Fibroblast of skin of left quadriceps (primary cell): Measurements from ENCODE around the gene PSD4.

Experiments used
- DNase-seq, 2 experiments: peaks; one replicate each; pipeline ENCODE4 v3.0.0-alpha.2; 2013; ENCODE audit warnings: low read depth in 2 of 2

PSD4 gene

DNA sequence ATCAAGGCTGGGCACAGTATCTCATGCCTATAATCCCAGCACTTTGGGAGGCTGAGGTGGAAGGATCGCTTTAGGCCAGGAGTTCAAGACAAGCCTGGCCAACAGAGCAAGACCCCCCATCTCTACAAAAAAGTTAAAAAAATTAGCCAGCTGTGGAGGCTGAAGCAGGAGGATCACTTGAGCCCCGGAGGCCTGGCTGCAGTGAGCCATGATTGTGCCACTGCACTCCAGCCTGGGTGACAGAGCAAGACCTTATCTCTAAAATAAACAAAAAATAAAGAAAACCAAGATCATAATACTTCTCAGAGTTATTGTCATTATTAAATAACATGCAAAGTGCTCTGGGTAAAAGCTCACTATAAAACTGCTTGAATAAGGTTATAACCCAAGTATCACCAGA is 31.5 kb upstream of the PSD4 start:
- DNase-seq = no peak

DNA sequence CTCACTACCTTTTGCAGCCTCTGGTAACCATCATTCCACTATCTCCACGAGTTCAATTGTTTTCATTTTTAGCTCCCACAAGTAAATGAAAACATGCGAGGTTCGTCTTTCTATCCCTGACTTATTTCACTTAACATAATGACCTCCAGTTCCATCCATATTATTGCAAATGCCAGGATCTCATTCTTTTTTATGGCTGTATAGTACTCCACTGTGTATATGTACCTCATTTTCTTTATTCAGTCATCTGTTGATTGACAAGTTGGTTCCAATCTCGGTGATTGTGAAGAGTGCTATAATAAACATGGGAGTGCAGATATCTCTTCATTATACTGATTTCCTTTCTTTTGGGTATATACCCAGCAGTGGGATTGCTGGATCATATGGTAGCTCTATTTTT is 29.5 kb upstream of the PSD4 start:
- no peak for DNase-seq

DNA sequence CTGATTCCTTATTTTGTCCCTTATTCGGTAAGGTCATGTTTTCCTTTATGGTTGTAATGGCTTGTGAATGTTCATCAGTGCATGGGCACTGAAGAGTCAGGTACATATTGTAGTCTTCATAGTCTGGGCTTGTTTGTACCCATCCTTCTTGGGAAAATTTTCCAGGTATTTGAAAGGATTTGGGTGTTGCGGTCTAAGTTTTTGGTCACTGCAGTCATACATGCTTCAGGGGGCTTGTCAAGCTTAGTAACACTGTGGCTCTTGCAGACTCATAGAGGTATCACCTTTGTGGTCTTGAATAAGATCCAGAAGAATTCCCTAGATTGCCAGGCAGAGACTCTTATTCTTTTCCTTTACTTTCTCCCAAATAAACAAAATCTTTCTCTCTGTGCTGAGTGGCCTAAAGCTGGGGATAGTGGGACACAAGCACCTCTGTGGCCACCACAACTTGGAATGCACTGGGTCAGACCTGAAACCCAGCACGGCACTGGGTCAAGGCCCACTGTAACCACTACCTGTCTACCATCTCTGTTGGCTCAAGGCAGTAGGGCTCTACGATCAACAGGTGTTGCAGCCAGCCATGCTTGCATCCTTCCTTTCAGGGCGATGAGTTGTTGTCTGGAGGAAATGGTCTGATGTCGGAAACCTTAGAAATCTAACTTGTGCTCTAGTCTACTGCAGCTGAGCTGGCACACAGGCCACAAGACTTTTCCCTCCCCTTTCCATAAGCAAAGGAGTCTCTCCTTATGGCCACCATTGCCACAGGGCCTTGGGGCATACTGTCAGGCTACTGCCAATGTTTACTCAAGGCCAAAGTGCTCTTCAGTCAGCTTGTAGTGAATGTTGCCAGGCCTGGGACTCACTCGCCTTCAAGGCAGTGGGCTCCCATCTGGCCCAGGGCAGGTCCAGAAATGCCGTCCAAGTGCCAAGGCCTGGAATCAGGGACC is 24.9 kb upstream of the PSD4 start:
- no peak for DNase-seq

DNA sequence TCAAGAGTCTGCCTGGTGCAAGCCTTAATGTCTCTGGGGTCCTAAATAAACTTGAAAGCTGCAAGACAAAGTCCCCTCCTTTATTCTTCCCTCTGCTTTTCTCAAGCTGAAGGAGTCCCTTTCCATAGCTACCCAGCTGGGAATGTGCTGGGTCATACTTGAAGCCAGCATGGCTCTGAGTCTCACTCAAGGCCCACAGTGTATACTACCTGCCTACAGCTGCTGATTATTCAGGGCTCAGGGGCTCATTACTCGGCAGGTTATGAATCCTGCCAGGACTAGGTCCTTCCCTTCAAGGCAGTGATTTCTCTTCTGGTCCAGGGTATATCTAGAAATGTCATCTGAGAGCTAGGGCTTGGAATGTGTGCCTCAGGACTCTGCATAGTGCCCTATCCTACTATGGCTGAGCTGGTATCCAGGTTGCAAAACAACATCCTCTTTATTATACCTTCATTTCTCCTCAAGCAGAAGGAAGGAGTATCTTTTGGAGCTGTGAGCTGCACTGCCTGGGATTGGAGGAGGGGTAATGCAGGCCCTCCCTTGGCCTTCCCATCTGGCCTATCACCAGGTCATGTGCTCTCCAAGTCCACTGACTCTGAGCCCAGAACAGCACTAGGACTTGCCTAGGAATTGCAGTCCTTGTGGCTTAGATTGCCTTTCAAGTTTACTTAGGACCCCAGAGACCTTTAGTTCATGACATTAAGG is 24.1 kb upstream of the PSD4 start:
- DNase-seq = no peak

DNA sequence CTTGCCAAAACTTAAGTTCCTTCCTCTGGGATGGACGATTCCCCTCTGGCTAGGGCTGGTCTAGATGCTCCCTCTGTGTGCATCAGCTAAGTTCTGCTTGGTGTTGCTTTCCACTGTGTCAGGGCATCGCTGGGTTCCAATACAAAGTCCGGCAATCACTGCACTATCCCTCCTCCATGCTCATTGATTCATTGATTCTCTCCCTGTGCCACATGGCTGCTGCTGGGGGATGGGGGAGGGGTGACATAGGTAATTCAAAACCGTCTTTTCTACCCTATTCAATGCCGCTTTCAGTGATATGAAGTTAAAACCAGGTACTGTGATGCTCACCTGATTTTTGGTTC is 23.5 kb upstream of the PSD4 start:
- DNase-seq = no peak

DNA sequence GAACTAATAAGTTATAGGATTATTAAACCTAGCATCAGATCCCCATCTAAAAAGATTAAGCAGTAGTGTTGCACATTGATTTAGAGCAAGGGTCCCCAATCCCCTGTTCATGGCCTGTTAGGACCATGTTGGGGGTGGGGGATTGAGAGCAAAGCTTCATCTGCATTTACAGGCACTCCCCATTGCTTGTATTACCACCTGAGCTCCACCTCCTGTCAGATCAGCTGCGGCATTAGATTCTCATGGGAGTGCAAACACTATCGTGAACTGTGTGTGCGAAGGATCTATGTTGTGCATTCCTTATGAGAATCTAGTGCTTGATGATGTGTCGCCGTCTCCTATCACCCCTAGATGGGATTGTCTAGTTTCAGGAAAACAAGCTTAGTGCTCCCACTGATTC is 18.4 kb upstream of the PSD4 start:
- no peak for DNase-seq

DNA sequence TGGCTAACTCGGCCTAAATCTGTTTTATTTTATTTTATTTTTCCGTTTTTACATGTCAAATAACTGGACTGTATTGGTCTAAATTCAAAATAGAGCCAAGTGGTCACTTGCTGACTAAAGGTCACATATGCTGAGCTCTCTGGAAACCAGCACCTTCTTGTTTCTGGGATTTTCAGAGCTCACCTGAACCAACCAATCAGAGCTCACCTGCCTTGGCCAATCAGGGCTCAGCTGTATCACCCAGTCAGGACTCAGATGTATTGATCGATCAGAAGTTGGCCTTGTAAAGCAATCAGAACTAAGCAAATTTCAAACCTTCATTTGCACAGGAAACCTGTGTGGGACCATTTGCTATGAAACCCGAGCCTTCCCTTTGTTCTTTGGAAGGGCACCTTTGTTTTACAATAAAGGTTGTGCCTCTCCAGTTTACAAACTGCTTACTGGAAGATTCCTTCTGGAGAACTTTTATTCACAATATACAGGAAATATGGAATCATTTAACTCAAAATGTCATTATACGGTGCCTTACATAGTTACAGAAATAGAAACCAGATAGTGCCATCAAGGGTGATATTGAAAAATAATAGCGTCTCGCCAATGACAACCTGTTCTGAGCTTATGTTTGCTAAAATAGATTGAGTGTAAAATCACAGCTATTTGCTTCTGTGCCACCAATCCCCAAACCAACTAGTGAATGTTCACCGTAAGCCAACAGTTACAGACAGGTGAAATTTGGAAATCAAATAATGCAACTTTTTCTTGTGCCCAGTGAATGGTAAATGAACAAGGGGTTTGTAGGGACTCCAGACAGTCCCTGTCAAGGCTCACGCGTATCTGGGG is 17.3 kb upstream of the PSD4 start:
- no peak for DNase-seq

DNA sequence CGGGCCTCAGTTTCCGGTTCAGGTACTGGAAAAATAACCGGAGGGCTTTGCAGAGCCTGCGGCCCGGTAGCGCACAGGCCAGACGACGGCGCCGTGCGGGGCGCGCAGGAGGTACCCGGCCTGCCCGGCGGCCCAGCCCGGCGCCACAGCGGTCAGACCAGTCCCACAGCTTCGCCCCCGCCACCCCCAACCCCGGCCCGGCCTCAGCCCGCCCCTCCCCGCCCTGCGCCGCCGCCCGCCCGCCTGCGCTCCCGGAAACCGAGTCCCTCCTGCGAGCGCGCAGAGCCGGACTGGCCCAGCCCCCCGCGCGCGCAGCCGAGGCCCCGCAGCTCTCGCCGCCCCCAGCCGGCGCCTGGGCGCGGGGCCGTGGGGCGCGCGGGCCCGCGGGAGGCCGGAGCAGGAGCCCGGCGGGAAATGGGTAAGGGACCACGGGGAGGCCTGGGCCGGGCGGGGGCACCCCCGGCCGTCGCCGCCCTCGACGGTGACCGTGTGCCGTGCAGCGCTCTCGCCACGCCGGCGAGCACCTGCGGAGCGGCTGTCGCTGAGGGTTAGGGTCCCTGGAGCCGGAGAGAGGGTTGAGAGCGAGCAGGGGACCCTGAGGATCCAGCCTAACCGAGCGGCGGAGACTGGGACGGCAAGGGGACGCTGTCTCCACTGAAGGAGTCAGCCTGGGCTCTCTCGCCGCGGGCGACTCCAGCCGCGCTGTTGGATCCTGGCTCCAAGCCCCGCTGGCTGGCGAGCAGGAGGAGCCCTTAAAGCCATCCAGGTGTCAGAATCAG is 16.5 kb upstream of the PSD4 start:
- DNase-seq = no peak

DNA sequence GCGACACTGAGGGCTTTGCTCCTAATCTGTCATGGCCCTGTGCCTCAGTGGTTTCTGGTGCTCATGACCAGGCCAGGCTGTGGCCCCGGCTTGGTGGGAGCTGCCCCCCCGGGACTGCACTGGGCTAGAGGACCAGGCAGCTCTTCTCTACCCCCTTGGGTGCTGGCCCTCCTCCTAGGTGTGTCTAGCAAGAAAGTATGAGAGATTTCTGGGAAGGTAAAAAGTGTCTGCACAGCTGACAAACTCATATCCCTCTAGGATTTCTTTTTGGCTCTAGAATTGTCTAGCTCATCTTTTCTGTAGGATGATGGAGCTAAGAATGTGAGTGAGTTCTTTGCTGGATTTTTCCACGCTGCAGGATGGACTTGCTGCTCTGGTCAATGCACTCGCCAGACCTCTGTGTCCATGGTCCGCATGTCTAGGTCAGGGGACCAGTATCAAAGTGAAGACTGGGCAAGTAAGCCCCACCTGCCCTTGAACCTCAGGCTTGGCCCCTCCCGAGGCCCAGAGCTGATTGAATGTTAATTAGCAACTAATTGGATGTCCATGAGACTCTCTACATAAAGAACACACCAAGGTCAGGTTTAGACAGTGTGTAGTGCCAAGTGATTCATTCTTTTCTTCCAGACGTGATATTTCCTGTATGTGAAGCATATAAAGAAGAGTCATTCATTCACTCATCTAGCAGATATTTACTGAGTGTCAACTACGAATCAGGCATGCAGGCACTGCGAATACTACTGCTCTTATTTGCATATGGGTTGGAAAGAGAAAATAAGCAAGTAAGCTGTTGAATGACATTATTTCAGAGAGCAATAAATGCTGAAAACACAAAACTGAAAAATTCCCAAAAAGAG is 15.6 kb upstream of the PSD4 start:
- DNase-seq = peak in 1 of 2 experiments; percentile 17

DNA sequence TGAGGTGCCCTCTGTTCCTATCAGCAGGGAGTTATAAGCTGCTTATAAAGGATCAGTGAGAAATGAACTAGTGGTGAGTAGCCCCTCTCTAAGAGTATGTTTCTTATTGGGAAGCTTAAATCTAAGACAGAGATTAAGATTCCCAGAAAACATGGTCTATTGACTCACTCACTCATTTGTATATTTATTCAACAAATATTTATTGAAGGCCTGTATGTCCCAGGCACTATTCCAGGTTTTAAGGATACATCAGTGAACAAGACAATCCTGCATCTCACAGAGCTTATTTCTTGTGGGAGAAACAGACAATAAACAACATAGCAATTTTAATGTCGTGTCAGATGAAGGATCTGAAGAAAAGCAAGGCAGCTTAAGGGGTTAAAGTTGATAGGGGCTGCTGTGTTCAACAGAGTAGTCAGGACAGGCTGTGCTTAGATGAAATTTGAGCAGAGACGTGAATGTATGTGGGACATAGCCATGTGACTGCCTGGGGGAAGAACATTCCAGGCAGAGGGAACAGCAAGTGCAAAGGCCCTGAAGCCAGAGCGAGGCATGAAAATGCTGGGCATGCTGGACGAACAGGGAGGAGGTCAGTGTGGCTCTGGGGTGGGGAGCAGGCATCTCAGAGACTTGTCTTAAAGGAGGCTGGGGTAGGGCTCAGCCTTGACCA is 14.8 kb upstream of the PSD4 start:
- DNase-seq = no peak

DNA sequence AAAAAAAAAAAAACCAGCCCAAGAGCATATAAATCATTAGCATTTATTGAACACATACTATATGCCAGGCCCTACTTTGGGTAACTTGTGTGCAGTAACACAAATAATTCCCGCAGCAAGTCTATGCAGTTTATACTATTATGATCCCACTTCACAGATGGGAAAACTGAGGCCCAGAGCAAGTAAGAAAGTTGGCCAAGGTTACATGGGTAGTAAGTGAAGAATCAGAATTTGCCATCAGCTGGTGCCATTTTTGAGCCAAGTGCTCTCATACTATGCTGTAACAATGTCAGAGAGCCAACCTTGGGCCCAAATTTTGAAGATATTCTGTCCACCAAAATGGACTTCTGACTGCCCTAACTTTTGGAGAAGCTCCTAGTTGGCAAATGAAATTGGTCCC is 13.5 kb upstream of the PSD4 start:
- DNase-seq = no peak

DNA sequence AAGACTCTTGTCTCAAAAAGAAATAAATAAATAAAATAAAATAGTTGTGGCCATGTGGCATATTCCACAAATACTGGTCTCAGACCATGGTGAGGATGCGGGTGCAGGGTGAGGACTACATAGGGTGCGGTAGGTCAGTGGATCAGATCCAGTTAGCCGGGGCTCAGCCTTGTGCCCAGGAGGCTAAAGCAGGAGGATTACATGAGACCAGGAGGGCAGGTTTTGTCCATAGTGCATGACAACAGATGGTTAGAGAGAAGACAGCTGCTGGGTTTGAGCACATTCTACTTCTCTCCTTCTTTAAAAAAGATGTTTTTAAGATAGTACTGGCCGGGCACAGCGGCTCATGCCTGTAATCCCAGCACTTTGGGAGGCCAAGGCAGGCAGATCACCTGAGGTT is 12.8 kb upstream of the PSD4 start:
- no peak for DNase-seq

DNA sequence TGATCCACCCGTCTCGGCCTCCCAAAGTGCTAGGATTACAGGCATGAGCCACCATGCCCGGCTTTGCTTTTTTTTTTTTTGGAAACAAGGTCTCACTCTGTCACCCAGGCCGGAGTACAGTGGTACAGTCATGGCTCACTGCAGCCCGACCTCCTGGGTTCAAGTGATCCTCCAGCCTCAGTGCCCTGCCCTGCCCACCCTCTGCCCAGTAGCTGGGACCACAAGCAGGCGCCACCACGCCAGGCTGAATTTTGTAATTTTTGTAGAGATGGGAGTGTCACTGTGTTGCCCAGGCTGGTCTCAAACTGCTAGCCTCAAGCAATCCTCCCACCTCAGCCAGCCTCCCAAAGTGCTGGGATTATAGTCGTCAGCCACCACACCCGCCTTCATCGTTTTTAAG is 11.6 kb upstream of the PSD4 start:
- DNase-seq = no peak

DNA sequence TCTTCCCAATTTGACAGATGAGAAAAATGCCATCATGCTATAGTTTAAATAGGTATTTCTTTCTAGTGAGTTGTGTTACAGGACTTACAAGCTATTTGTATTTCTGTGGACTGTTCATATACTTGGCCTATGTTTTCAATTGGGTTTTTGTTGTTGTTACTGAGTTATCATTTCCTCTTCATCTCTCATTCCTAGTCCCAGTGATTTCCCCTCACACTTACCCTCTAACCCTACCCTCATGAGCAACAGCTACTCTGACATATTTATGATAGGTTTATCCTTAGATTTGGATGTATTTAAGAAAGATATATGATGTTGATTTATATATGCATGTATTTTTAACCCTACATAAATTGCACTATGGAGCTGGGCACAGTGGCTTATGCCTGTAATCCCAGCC is 10.9 kb upstream of the PSD4 start:
- DNase-seq = no peak

DNA sequence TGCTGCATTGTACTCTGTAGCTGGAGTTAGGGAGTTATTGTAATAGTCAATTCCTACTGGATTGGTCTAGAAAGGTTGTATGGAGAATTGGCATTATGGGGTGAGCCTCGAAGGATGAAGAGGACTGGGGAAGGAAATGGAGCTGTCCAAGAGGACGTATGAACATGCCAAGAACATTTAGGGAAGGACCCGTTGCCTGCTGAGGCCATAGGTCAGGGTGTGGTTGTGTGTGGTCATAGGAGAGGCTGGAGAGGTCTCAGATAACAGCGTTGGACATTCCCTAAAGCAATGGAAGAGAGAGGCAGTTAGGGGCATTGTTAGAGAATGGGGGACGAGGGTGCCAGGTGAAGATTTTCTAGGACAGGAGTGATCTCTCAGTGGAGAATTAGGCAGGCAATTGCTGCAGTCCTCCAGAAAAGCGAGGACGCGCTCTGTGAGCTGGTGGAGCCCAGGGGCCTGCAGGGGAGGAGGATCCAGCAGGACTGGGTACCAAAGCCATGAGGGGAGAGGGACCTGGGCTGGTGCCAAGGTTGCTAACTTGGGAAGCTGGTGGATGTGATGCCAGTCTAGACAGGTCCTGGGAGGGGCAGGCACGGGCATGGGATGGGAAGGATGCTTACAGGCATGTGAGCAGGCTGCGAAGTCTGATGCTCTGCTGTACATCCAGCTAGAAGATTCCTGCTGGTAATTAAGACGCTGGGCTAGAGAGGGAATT is 9.4 kb upstream of the PSD4 start:
- no peak for DNase-seq

DNA sequence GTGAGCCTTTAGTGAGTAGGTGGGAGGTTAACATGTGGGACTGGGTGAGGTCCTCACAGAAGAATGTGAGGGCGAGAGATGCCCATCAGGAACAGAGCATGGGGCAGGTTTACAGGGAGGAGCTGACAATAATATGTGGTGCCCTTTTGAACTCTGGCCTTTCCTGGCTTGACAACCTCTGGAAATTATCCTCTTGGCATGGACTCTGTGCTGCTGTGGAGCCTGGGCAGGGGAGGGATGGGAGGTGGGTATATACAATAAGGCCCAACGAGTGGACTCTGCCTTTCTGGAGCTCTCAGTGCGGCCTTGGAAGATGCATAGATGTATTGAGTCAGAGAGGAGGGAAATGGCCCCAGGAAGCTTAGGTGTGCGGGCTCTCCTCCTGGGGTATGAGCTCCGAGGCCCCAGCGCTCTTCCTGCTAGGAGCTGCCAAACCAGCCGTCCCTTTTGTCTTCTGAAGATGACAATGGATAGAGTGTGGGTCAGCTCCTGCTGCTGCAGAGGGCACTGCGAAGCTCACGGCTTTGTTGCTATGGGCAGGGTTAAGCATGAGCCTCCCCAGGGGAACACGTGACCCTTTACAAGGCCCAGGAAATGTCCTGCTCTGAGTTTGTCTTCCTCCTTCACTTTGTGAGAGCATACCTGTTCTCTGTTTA is 8.7 kb upstream of the PSD4 start:
- no peak for DNase-seq

DNA sequence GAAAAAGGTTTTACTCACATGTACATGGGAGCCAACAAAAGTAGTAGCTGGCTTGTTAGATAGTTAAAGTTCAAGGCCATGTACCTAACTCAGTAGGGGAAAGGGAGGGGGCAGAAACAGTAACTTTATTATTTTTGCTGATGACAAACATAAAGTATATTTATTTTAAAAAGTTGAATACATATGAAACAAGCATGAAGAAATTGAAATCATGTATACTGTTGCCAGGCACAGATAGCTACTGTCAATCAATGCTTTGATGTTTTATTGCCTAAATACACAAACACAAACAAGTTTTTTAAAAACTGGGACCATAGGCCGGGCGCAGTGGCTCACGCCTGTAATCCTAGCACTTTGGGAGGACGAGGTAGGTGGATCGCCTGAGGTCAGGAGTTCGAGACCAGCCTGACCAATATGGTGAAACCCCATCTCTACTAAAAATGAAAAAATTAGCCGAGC is 7.6 kb upstream of the PSD4 start:
- DNase-seq = no peak

DNA sequence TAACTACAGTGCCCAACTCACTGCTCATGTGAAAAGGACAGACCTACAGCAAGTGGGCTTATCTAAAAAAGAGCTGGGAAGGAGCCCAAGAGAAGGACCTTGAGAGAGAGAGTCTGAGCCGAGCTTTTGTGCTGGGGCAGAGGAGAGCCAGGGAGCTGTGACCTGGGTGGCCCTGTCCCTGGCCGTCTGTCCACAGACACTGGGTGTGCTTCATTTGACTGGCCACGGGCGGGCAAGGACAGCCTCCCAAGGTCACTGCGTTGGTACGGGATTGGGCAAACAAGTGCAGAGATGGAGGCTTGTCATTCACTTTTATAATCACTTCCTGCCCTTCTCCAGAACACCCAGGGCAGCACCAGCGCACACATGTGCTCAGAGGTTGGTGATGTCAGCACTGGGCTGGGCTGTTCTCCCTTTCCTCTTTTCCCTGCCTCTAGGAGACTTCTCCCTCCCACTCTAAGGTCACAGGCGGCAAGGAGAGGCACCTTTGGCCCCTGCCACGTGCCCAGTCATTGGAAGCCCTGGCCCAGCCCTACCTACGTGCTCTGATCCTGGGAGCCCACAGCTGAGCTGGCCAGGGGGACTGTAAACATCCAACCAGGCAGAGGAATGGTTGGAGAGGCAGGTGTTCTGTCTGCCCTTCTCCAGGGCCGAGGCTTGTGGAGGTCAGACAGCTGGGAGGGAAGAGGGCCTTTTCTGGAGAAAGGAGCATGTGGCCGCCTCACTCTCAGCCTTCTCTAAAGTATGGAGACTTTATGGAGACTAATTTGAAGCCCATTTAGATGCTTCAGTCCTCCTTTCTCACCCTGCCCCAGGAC is 6.4 kb upstream of the PSD4 start:
- DNase-seq = no peak
